A673 (cell line): ENCODE measurements around the gene KRTAP4-16. TPM values are rescaled to one million over a fixed set of nuclear protein-coding genes. Genes with fewer than 3 reads are reported as not detected.

ENCODE experiments used
- BruUV-seq: library from RNA; stranded (reverse); fragments of 400-500 nt; replicated peaks from 2 replicates; lab custom pipeline; 2021; lab: Mats Ljungman, UMichigan
- CTCF ChIA-PET: fragments of 300-600 bp; sonication (Branson Sonifier 250); formaldehyde crosslinking; loops from one replicate; lab custom pipeline; 2022; ENCODE audit warnings: antibody characterized with exemption; lab: Charles Lee
- POLR2A ChIA-PET: fragments of 300-600 bp; sonication (Branson Sonifier 250); formaldehyde crosslinking; loops from one replicate; lab custom pipeline; 2022; ENCODE audit warnings: antibody characterized with exemption; ENCODE audit not compliant: low non-redundant PET; lab: Charles Lee
- DNase-seq: peaks from one replicate; pipeline ENCODE4 v3.0.0-alpha.2; 2015; ENCODE audit warnings: low spot score
- H3K27ac ChIP-seq: fragments of 200-600 bp; sonication (generic); 2 replicates; pipeline ENCODE4 v1.5.1; 2016; ENCODE audit warnings: mixed run types, low read depth, mild to moderate bottlenecking, mixed read lengths, antibody characterized with exemption, low read length; ENCODE audit not compliant: poor library complexity, severe bottlenecking
- H3K27me3 ChIP-seq: fragments of 200-600 bp; sonication (generic); replicated peaks from 2 replicates; pipeline ENCODE4 v1.6.1; 2017; ENCODE audit warnings: mixed run types, low read depth, mild to moderate bottlenecking, mixed read lengths, antibody characterized with exemption, low read length; ENCODE audit not compliant: insufficient read depth, poor library complexity
- H3K36me3 ChIP-seq: fragments of 200-600 bp; sonication (generic); 2 replicates; pipeline ENCODE4 v1.6.1; 2016; ENCODE audit warnings: mixed run types, mild to moderate bottlenecking, mixed read lengths, antibody characterized with exemption, low read length; ENCODE audit not compliant: insufficient read depth, poor library complexity, severe bottlenecking
- H3K4me1 ChIP-seq: fragments of 200-600 bp; sonication (generic); 2 replicates; pipeline ENCODE4 v1.6.1; 2017; ENCODE audit warnings: mixed run types, mild to moderate bottlenecking, mixed read lengths, antibody characterized with exemption, low read length; ENCODE audit not compliant: insufficient read depth, poor library complexity, severe bottlenecking
- H3K4me3 ChIP-seq: fragments of 200-600 bp; sonication (generic); 2 replicates; pipeline ENCODE4 v1.5.1; 2016; ENCODE audit warnings: low read depth, mixed run types, mild to moderate bottlenecking, mixed read lengths, low read length; ENCODE audit not compliant: poor library complexity, severe bottlenecking
- H3K9me3 ChIP-seq: fragments of 200-600 bp; sonication (generic); 2 replicates; pipeline ENCODE4 v1.6.1; 2016; ENCODE audit warnings: mixed run types, low read depth, mild to moderate bottlenecking, mixed read lengths, antibody characterized with exemption, low read length; ENCODE audit not compliant: poor library complexity, severe bottlenecking
- CTCF ChIP-seq: fragments of 300-800, 200-600 bp; sonication (generic); conservative IDR thresholded peaks from 2 replicates; pipeline ENCODE4 v1.5.1; 2017; ENCODE audit warnings: low read depth, mild to moderate bottlenecking, antibody characterized with exemption, low read length, moderate library complexity, mixed read lengths
- EZH2 ChIP-seq: fragments of 200-600 bp; sonication (generic); IDR thresholded peaks from 2 replicates; pipeline ENCODE4 v1.6.1; 2017; ENCODE audit warnings: borderline replicate concordance, low read depth, mild to moderate bottlenecking, mixed read lengths, antibody characterized with exemption, low read length; ENCODE audit not compliant: poor library complexity, severe bottlenecking
- intact Hi-C: fragments of 100-400 bp; cut with micrococcal nuclease; formaldehyde crosslinking; loops from one replicate; pipeline ENCODE4 v1.10.0; 2022; ENCODE audit not compliant: unreplicated experiment
- total RNA-seq: library from RNA; stranded (reverse); gene quantifications from 2 replicates; pipeline ENCODE4 v1.2.3, GENCODE V29; 2021

The KRTAP4-16 gene
- total RNA-seq, 1 experiment from 2014 or later: not detected

GRCh38 chr17:41131979-41132378 is 30.0 kb upstream of the KRTAP4-16 start:
- CTCF ChIA-PET: no interaction called here
- DNase-seq: no peak
- Histone ChIP-seq H3K9me3 (no peaks in the 10 kb centered on the region), H3K4me1 (no peaks in the 10 kb centered on the region), H3K27ac (no peak overlapping the region), H3K4me3 (no peak overlapping the region), H3K27me3 (no peaks in the 10 kb centered on the region), H3K36me3 (no peaks in the 10 kb centered on the region)
- BruUV-seq: no TSS peak
- POLR2A ChIA-PET: no interaction called here
- no peak for TF ChIP-seq EZH2
- no peak for TF ChIP-seq CTCF
- intact Hi-C loops: no loop called here

- no TSS peak for BruUV-seq
- DNase-seq: no peak
- Histone ChIP-seq H3K4me1 (no peaks in the 10 kb centered on the region), H3K27ac (no peak overlapping the region), H3K27me3 (no peaks in the 10 kb centered on the region), H3K9me3 (no peaks in the 10 kb centered on the region), H3K36me3 (no peaks in the 10 kb centered on the region), H3K4me3 (no peak overlapping the region)
- TF ChIP-seq CTCF (no peak), EZH2 (no peak)
- POLR2A ChIA-PET: no interaction called here
- CTCF ChIA-PET: no interaction called here
- intact Hi-C loops: no loop called here
Measured at GRCh38 chr17:41127371-41127770, 25.4 kb upstream of the KRTAP4-16 start.

GRCh38 chr17:41126412-41126811 is 24.4 kb upstream of the KRTAP4-16 start:
- H3K27ac ChIP-seq: no peak overlapping the region
- intact Hi-C loops: no loop called here
- TF ChIP-seq EZH2 (no peak), CTCF (no peak)
- ChIA-PET POLR2A (no interaction called here), CTCF (no interaction called here)
- H3K4me3 ChIP-seq: no peak overlapping the region
- H3K36me3 ChIP-seq: no peaks in the 10 kb centered on the region
- BruUV-seq: no TSS peak
- no peaks in the 10 kb centered on the region for H3K9me3 ChIP-seq
- no peaks in the 10 kb centered on the region for H3K4me1 ChIP-seq
- H3K27me3 ChIP-seq: no peaks in the 10 kb centered on the region
- DNase-seq: no peak
